Measurements from ENCODE around the gene IGFBP6.

Gene IGFBP6

DNA sequence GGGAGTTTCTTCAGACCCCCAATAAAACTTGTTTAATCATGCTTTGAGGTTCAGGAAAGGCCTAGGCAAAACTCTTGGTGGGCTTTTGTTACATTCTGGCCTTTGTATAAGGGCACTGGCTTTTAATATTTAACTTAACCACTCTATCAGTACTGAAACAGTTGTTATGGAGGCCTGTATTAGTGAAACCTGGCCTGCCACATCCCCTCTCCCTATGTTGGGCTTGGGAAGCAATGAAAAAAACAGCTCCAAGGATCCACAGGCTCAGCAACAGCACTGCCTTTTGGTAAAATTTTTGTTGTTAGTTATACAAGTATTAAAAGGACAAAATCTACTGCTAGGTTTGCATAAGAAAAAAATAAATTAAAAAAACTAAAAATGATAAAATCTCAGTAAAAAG, 16.5 kb downstream of the IGFBP6 start:
- TF ChIP-seq JUND (IDR thresholded peaks at IDR 0.05; ENCODE audit: low read depth) = no peak
- in situ Hi-C loops (cut with HindIII; ENCODE audit: low pct_unique_long_range_greater_than_20kb, low sequenced_read_pairs) = no loop called here
- DNase-seq (ENCODE audit: low read depth in 1 of 2, low spot score in 1 of 2) = no peak

- no peak for TF ChIP-seq JUND (IDR thresholded peaks at IDR 0.05; ENCODE audit: low read depth)
- in situ Hi-C loops (cut with HindIII; ENCODE audit: low pct_unique_long_range_greater_than_20kb, low sequenced_read_pairs) = no loop called here
- no peak for DNase-seq (ENCODE audit: low read depth in 1 of 2, low spot score in 1 of 2)
Measured at GRCh38 chr12:53115112-53115890, 17.8 kb downstream of the IGFBP6 start.

GRCh38 chr12:53115891-53116648, 18.6 kb downstream of the IGFBP6 start:
- in situ Hi-C loops (cut with HindIII; ENCODE audit: low pct_unique_long_range_greater_than_20kb, low sequenced_read_pairs) = no loop called here
- TF ChIP-seq JUND (IDR thresholded peaks at IDR 0.05; ENCODE audit: low read depth) = no peak
- DNase-seq (ENCODE audit: low read depth in 1 of 2, low spot score in 1 of 2) = no peak

- DNase-seq (ENCODE audit: low read depth in 1 of 2, low spot score in 1 of 2) = no peak
- in situ Hi-C loops (cut with HindIII; ENCODE audit: low pct_unique_long_range_greater_than_20kb, low sequenced_read_pairs) = no loop called here
- TF ChIP-seq JUND (IDR thresholded peaks at IDR 0.05; ENCODE audit: low read depth) = no peak
Measured at GRCh38 chr12:53118751-53119300, 21.4 kb downstream of the IGFBP6 start.

DNA sequence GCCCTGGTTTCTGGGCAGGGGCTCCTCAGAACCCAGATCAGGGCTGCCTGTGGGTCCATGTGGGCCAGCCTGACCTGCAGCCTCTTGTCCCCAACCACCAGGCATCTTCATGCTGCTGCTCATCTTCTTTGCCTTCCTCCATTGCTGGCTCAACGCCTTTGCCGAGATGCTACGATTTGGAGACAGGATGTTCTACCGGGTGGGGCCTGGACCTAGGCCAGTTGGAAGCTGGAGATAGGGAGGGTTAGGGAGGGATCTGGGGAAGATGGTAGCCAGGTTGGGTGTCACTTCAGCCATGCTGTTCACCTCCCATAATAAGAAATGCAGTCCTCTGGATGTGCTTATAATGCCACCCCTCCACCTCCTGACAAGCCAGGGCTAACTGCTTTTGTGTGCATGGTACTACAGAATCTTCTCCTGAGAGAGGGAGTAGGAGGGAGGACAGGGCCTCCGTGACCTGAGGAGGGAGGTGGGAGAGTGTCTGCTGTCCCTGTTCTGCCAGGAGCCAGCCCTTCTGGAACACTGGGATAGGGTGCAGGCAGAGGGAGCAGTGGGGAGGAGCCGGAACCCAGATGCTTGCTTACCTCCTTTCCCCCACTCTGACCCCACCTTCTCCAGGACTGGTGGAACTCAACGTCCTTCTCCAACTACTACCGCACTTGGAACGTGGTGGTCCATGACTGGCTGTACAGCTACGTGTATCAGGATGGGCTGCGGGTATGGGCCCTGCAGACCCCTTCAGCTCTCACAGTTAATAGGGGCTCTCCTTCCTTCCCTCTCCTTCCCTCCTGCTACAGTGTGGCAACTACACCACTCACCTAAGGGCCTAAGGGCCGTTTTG, 23.4 kb downstream of the IGFBP6 start:
- in situ Hi-C loops (cut with HindIII; ENCODE audit: low pct_unique_long_range_greater_than_20kb, low sequenced_read_pairs) = no loop called here
- no peak for DNase-seq (ENCODE audit: low read depth in 1 of 2, low spot score in 1 of 2)
- no peak for TF ChIP-seq JUND (IDR thresholded peaks at IDR 0.05; ENCODE audit: low read depth)

GRCh38 chr12:53122961-53123468, 25.5 kb downstream of the IGFBP6 start:
- in situ Hi-C loops (cut with HindIII; ENCODE audit: low pct_unique_long_range_greater_than_20kb, low sequenced_read_pairs) = no loop called here
- no peak for DNase-seq (ENCODE audit: low read depth in 1 of 2, low spot score in 1 of 2)

GRCh38 chr12:53123578-53124351, 26.3 kb downstream of the IGFBP6 start:
- no peak for DNase-seq (ENCODE audit: low read depth in 1 of 2, low spot score in 1 of 2)
- TF ChIP-seq JUND (IDR thresholded peaks at IDR 0.05; ENCODE audit: low read depth) = no peak
- in situ Hi-C loops (cut with HindIII; ENCODE audit: low pct_unique_long_range_greater_than_20kb, low sequenced_read_pairs) = no loop called here

More at GRCh38 chr12:53122961-53123468, 25.5 kb downstream of the IGFBP6 start:
- TF ChIP-seq JUND (IDR thresholded peaks at IDR 0.05; ENCODE audit: low read depth) = no peak

GRCh38 chr12:53124352-53124723, 26.9 kb downstream of the IGFBP6 start:
- no peak for TF ChIP-seq JUND (IDR thresholded peaks at IDR 0.05; ENCODE audit: low read depth)
- DNase-seq (ENCODE audit: low read depth in 1 of 2, low spot score in 1 of 2) = no peak
- in situ Hi-C loops (cut with HindIII; ENCODE audit: low pct_unique_long_range_greater_than_20kb, low sequenced_read_pairs) = no loop called here

DNA sequence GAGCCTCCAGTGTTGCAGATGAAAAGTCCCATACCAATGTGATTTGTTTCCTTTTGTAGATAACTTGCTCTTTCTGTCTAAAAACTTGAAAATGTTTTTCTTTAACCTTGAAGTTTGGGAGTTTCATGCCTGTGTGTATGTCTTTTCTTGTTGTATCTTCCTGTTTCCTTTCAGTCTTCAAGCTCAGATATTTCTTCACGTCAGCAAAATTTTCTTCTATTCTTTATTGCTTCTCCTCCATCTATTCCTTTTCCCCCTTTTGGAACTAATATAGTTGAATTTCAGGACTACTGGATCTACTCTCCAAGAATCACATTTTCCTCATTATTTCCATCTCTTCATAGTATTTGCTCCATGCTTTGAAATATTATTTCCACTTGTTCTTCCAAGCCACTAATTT, 29.7 kb downstream of the IGFBP6 start:
- TF ChIP-seq JUND (IDR thresholded peaks at IDR 0.05; ENCODE audit: low read depth) = no peak
- in situ Hi-C loops (cut with HindIII; ENCODE audit: low pct_unique_long_range_greater_than_20kb, low sequenced_read_pairs) = no loop called here

GRCh38 chr12:53128780-53129569, 31.5 kb downstream of the IGFBP6 start:
- DNase-seq (ENCODE audit: low read depth in 1 of 2, low spot score in 1 of 2) = no peak
- TF ChIP-seq JUND (IDR thresholded peaks at IDR 0.05; ENCODE audit: low read depth) = no peak
- in situ Hi-C loops (cut with HindIII; ENCODE audit: low pct_unique_long_range_greater_than_20kb, low sequenced_read_pairs) = no loop called here

More for the DNA sequence above, 29.7 kb downstream of the IGFBP6 start:
- no peak for DNase-seq (ENCODE audit: low read depth in 1 of 2, low spot score in 1 of 2)

DNA sequence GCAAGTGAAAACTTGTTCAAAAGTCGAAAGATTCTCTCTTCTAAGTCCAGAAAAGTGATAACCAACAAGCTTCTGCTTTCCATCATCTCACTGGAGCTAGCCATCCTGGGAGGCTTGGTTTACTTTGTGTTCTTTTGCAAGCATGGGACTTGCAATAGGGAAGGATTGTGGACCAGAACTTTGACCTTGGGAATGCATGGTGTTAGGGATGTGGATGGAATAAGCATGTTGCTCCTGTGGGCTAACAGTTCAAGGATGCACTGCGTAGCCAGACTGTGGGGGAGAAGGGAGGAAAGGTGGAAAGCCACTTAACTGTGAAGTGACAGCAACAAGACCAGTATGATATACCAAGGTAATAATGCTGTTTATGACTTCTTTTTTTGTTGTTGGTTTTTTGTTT, 34.4 kb downstream of the IGFBP6 start:
- no peak for DNase-seq (ENCODE audit: low read depth in 1 of 2, low spot score in 1 of 2)
- no peak for TF ChIP-seq JUND (IDR thresholded peaks at IDR 0.05; ENCODE audit: low read depth)
- in situ Hi-C loops (cut with HindIII; ENCODE audit: low pct_unique_long_range_greater_than_20kb, low sequenced_read_pairs) = no loop called here

Measured in T47D (cell line).